ENCODE data around the gene PATJ.

Gene PATJ

DNA sequence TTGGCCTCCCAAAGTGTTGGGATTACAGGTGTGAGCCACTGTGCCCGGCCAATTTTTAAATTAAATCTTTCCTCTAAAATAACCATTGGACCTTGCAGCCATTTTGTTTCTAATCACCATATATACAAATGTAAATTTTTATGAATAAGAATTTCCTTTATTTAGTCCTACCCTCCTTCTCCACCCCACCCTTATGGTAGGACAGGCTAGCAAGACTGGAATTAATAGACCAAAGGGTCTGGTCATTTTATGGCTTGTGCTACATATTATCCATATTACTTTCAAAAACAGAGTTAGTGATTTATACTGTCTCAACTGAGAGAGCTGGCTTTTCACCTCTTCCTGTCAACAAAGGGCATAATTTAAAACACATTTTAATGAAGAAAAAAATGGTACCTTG, 478.9 kb downstream of the PATJ start:
- no peak for TF ChIP-seq PPARA (CRISPR knock-in tag; IDR thresholded peaks at IDR 0.05; ENCODE audit: borderline replicate concordance)
- no peak for TF ChIP-seq ZC3H10 (CRISPR knock-in tag; IDR thresholded peaks at IDR 0.05)
- TF ChIP-seq CSRNP3 (CRISPR knock-in tag; IDR thresholded peaks at IDR 0.05) = no peak
- TF ChIP-seq SNAI2 (CRISPR knock-in tag; IDR thresholded peaks at IDR 0.05) = no peak
- TF ChIP-seq ARNTL (CRISPR knock-in tag; IDR thresholded peaks at IDR 0.05; ENCODE audit: borderline replicate concordance, low read depth) = no peak
- TF ChIP-seq TCF4 (CRISPR knock-in tag; IDR thresholded peaks at IDR 0.05; ENCODE audit: borderline replicate concordance) = no peak
- no peak for TF ChIP-seq ZFP3 (CRISPR knock-in tag; IDR thresholded peaks at IDR 0.05)
- no peak for ATAC-seq

DNA sequence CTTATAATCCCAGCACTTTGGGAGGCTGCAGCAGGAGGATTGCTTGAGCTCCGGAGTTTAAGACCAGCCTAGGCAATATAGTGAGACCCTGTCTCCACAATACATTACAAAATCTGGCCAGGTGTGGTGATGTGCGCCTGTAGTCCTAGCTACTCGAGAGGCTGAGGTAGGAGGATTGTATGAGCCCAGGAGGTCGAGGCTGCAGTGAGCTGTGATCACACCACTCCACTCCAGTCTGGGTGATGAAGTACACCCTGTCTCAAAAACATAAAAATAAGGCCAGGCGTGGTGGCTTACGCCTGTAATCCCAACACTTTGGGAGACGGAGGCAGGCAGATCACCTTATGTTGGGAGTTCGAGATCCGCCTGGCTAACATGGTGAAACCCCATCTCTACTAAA, 480.0 kb downstream of the PATJ start:
- no peak for ATAC-seq
- TF ChIP-seq ZNF8 (CRISPR knock-in tag; IDR thresholded peaks at IDR 0.05) (no peak), ZNF70 (CRISPR knock-in tag; IDR thresholded peaks at IDR 0.05) (no peak), ISL1 (CRISPR knock-in tag; IDR thresholded peaks at IDR 0.05) (no peak), TCF4 (CRISPR knock-in tag; IDR thresholded peaks at IDR 0.05; ENCODE audit: borderline replicate concordance) (no peak), PATZ1 (CRISPR knock-in tag; IDR thresholded peaks at IDR 0.05; ENCODE audit: borderline replicate concordance) (no peak), CREB5 (CRISPR knock-in tag; IDR thresholded peaks at IDR 0.05; ENCODE audit: low read depth) (no peak), ESRRG (CRISPR knock-in tag; IDR thresholded peaks at IDR 0.05) (no peak), ZFP30 (CRISPR knock-in tag; IDR thresholded peaks at IDR 0.05) (no peak), SNAI2 (CRISPR knock-in tag; IDR thresholded peaks at IDR 0.05) (no peak), CSRNP3 (CRISPR knock-in tag; IDR thresholded peaks at IDR 0.05) (no peak)
- TF ChIP-seq, protein P1, sequence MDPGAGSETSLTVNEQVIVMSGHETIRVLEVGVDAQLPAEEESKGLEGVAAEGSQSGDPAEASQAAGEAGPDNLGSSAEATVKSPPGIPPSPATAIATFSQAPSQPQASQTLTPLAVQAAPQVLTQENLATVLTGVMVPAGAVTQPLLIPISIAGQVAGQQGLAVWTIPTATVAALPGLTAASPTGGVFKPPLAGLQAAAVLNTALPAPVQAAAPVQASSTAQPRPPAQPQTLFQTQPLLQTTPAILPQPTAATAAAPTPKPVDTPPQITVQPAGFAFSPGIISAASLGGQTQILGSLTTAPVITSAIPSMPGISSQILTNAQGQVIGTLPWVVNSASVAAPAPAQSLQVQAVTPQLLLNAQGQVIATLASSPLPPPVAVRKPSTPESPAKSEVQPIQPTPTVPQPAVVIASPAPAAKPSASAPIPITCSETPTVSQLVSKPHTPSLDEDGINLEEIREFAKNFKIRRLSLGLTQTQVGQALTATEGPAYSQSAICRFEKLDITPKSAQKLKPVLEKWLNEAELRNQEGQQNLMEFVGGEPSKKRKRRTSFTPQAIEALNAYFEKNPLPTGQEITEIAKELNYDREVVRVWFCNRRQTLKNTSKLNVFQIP (CRISPR knock-in tag; IDR thresholded peaks at IDR 0.05; ENCODE audit: borderline replicate concordance, low read depth) = no peak

DNA sequence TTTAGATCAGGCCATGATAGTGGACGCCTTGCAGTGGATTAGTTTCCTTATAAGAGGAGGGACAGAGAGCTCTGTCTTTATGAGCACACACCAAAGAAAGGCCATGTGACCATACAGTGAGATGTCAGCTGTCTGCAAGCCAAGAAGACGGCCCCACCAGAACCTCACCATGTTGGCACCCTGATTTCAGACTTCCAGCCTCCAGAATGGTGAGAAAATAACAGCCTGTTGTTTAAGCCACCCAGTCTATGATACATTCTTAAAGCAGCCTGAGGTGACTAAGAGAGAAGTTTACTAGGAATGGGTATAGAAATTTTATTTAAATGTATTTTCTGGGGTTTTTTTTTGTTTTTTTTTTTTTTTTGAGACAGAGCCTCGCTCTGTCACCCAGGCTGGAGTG, 481.9 kb downstream of the PATJ start:
- TF ChIP-seq ARNTL (CRISPR knock-in tag; IDR thresholded peaks at IDR 0.05; ENCODE audit: borderline replicate concordance, low read depth) (no peak), ESRRG (CRISPR knock-in tag; IDR thresholded peaks at IDR 0.05) (no peak)
- ATAC-seq = no peak

DNA sequence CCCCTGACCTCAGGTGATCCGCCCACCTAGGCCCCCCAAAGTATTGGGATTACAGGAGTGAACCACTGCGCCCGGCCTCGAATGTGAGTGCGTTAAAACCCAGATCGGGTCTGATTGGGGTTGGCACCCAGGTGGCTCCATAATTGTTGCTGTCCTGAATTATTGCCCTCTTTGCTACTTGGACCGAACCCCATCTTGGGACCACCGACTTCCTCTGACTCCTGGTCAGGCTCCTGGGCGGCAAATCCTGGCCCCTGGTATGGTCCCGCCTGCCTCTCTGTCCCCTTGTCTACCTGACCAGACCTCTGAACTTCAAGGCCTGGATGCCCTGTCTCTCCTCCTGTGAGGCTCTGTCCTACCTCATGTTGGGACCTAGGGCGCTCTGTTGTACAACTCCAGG, 485.2 kb downstream of the PATJ start:
- TF ChIP-seq ZNF565 (CRISPR knock-in tag; conservative IDR thresholded peaks at IDR 0.05; ENCODE audit: low read depth) (no peak), PPARA (CRISPR knock-in tag; IDR thresholded peaks at IDR 0.05; ENCODE audit: borderline replicate concordance) (no peak), PATZ1 (CRISPR knock-in tag; IDR thresholded peaks at IDR 0.05; ENCODE audit: borderline replicate concordance) (no peak), ZNF8 (CRISPR knock-in tag; IDR thresholded peaks at IDR 0.05) (no peak), ESRRG (CRISPR knock-in tag; IDR thresholded peaks at IDR 0.05) (no peak), ISL1 (CRISPR knock-in tag; IDR thresholded peaks at IDR 0.05) (no peak), ZNF70 (CRISPR knock-in tag; IDR thresholded peaks at IDR 0.05) (no peak), ZFP3 (CRISPR knock-in tag; IDR thresholded peaks at IDR 0.05) (no peak), CREB5 (CRISPR knock-in tag; IDR thresholded peaks at IDR 0.05; ENCODE audit: low read depth) (no peak), CSDC2 (CRISPR knock-in tag; IDR thresholded peaks at IDR 0.05) (no peak)
- TF ChIP-seq, protein P1 (CRISPR knock-in tag; IDR thresholded peaks at IDR 0.05; ENCODE audit: borderline replicate concordance, low read depth) = no peak
- TF ChIP-seq, protein P2, sequence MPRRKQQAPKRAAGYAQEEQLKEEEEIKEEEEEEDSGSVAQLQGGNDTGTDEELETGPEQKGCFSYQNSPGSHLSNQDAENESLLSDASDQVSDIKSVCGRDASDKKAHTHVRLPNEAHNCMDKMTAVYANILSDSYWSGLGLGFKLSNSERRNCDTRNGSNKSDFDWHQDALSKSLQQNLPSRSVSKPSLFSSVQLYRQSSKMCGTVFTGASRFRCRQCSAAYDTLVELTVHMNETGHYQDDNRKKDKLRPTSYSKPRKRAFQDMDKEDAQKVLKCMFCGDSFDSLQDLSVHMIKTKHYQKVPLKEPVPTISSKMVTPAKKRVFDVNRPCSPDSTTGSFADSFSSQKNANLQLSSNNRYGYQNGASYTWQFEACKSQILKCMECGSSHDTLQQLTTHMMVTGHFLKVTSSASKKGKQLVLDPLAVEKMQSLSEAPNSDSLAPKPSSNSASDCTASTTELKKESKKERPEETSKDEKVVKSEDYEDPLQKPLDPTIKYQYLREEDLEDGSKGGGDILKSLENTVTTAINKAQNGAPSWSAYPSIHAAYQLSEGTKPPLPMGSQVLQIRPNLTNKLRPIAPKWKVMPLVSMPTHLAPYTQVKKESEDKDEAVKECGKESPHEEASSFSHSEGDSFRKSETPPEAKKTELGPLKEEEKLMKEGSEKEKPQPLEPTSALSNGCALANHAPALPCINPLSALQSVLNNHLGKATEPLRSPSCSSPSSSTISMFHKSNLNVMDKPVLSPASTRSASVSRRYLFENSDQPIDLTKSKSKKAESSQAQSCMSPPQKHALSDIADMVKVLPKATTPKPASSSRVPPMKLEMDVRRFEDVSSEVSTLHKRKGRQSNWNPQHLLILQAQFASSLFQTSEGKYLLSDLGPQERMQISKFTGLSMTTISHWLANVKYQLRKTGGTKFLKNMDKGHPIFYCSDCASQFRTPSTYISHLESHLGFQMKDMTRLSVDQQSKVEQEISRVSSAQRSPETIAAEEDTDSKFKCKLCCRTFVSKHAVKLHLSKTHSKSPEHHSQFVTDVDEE (CRISPR knock-in tag; IDR thresholded peaks at IDR 0.05) = no peak
- ATAC-seq = no peak
